Psoas muscle (tissue), 8 donors: Measurements from ENCODE around the gene BANK1. TPM values are rescaled to one million over a fixed set of nuclear protein-coding genes. Genes with fewer than 3 reads are reported as not detected.

Experiments
- ATAC-seq, 4 donors: fragments of 200-7000 bp; cut with Tn5 transposase; one replicate each; pipeline ENCODE4 v1.9.1; 2020; ENCODE audit warnings: moderate library complexity in 3 of 4, mild to moderate bottlenecking in 2 of 4
- DNase-seq, 2 donors: peaks; one replicate each; pipeline ENCODE4 v3.0.0-alpha.2; 2020
- H3K27ac ChIP-seq: fragments of 200-600 bp; one replicate; pipeline ENCODE4 v1.8.0; 2022
- H3K27me3 ChIP-seq, 3 donors: fragments of 200-600 bp in 1 of 3; one replicate each; pipeline versions ENCODE4 v1.6.1 to v1.8.0; 2013 to 2022; ENCODE audit warnings: low read length in 2 of 3, mild to moderate bottlenecking in 2 of 3, moderate library complexity in 1 of 3; ENCODE audit not compliant: insufficient read depth in 3 of 3
- H3K36me3 ChIP-seq, 2 donors: fragments of 200-600 bp in 1 of 2; one replicate each; pipeline versions ENCODE4 v1.6.1 to v1.8.0; 2013 to 2022; ENCODE audit warnings: low read depth in 1 of 2, mild to moderate bottlenecking in 1 of 2, moderate library complexity in 1 of 2; ENCODE audit not compliant: insufficient read depth in 1 of 2
- H3K4me1 ChIP-seq: fragments of 200-600 bp; one replicate; pipeline ENCODE4 v1.8.0; 2022
- H3K4me3 ChIP-seq: fragments of 200-600 bp; one replicate; pipeline ENCODE4 v1.8.0; 2022; ENCODE audit warnings: mild to moderate bottlenecking
- H3K9me3 ChIP-seq: fragments of 200-600 bp; one replicate; pipeline ENCODE4 v1.8.0; 2022
- WGBS, 3 donors: extraction: QIAGEN DNeasy Blood & Tissue Kit; methylation state at CpG; one replicate each; pipeline versions ENCODE4 v1.1.6 to v1.1.7; 2013; 5-methylcytosine and 5-hydroxymethylcytosine counted together
- intact Hi-C, 2 donors: fragments of 100-400 bp; cut with DNase I; formaldehyde crosslinking; loops; one replicate each; pipeline versions ENCODE4 v1.11.0 to v1.14.2; 2022
- polyA plus RNA-seq, 3 donors: library from polyadenylated mRNA; stranded (reverse); fragments of 200-250 nt; gene quantifications; one replicate each; pipeline ENCODE4 v1.2.3, GENCODE V29; 2013
- total RNA-seq, 4 donors: library from RNA; stranded (reverse); fragmentation: NEBNext Ultra II Directional in 2 of 4; extraction: Animal tissue kit (Norgen Biotek cat#: 25700) in 2 of 4; gene quantifications; one replicate each; pipeline versions ENCODE4 v1.2.1 to v1.2.4, GENCODE V29; 2021 to 2023
- TF ChIP-seq, protein P1 (sequence below): fragments of 200-600 bp; IDR thresholded peaks from one replicate; pipeline ENCODE4 v1.8.0; 2022; ENCODE audit warnings: antibody characterized with exemption
- donor health status: healthy with polysubstance abuse.
- donor health status: DM: no; HTN: no; CAD: no; lungs with moderate emphysema.
- donor health status: Bipolar disorder and iron deficiency.
- donor health status: healthy.
- donor health status: DM: yes; HTN: yes; CAD: no.
- donor health status: DM: no; HTN: no; CAD: no.
- donor health status: DM: no; HTN: no; CAD: no.
- donor health status: DM: yes; HTN: yes; CAD: no.

The BANK1 gene
- total and polyA plus RNA-seq, 7 donors: 0.07 to 0.55 (median 0.17) TPM

DNA sequence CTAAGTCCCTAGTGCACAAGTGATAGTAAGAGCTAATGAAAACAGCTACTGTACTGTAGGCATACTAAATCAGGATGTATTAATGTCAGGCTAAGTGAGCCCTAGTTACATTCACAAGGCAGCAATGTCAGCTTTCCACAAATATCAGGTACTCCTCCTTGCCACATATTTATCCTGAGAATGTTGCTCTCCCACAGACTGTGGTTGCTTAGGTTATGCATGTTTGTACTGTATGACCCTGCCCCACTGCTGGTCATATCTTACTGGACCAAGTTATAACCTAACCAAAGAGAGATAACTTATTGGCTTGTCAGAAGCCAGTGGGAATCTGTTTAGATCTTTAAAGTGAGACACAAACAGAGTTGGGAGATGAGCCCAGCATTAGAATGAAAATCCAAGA, 313.7 kb downstream of the BANK1 start:
- Histone ChIP-seq H3K27ac (no peak overlapping the region), H3K4me3 (no peak overlapping the region), H3K27me3 (no peaks in the 10 kb centered on the region), H3K9me3 (peaks cover 20% of the 10 kb centered on the region), H3K4me1 (no peaks in the 10 kb centered on the region), H3K36me3 (no peaks in the 10 kb centered on the region)
- intact Hi-C loops: no loop called here
- TF ChIP-seq, protein P1, sequence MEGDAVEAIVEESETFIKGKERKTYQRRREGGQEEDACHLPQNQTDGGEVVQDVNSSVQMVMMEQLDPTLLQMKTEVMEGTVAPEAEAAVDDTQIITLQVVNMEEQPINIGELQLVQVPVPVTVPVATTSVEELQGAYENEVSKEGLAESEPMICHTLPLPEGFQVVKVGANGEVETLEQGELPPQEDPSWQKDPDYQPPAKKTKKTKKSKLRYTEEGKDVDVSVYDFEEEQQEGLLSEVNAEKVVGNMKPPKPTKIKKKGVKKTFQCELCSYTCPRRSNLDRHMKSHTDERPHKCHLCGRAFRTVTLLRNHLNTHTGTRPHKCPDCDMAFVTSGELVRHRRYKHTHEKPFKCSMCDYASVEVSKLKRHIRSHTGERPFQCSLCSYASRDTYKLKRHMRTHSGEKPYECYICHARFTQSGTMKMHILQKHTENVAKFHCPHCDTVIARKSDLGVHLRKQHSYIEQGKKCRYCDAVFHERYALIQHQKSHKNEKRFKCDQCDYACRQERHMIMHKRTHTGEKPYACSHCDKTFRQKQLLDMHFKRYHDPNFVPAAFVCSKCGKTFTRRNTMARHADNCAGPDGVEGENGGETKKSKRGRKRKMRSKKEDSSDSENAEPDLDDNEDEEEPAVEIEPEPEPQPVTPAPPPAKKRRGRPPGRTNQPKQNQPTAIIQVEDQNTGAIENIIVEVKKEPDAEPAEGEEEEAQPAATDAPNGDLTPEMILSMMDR: no peak
- ATAC-seq (no peak), DNase-seq (no peak)

DNA sequence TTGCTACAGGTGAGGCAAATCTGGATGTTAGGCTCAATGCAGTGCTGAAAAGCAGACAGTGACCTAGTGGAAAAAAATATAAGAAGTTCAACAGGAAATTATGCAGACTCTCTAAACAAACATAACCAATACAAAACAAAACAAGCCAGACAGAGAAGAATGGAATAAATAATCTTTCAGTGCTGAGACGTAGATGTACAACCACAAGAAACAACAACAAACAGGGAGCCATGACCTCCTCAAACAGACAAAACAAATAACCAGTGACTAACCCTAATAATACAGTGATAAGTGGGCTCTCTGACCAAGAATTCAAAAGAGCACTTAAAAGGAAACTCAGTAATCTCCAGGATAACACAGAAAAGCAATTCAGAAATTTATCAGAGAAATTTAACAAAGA, 315.5 kb downstream of the BANK1 start:
- H3K27ac ChIP-seq: no peak overlapping the region
- intact Hi-C loops: no loop called here
- ATAC-seq: no peak
- no peaks in the 10 kb centered on the region for H3K27me3 ChIP-seq
- WGBS, 3 donors: 64 to 73% (median 65%) methylated on average over 1 of the region's 1 CpG
- H3K9me3 ChIP-seq: peaks cover 20% of the 10 kb centered on the region
- TF ChIP-seq, protein P1: no peak
- DNase-seq: no peak
- H3K4me3 ChIP-seq: no peak overlapping the region
- no peaks in the 10 kb centered on the region for H3K36me3 ChIP-seq
- H3K4me1 ChIP-seq: no peaks in the 10 kb centered on the region

DNA sequence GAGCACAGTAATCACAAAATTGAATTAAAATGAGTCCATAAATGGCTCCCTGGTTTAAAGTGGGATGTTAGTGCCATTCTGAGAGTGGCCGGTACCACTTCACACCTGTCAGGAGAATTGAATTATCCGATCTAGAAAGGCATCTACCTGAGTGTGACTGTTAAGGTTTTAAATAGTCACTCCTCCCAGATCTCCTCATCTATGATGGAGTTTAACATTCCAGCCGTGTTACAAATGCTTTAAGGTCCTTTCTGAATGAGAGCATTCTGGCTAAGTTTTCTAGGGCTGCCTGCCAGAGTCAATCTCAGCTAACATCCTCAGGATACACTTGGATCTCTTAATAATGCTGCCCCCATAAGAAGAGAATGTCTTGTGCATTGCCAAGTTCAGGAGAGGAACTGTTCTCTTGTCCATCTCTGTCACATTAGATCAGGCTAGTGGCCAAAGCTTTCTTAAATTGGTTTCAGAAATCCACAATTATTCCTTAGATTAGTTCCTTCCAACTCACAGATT, 323.6 kb downstream of the BANK1 start:
- intact Hi-C loops: no loop called here
- ATAC-seq: no peak
- Histone ChIP-seq H3K27me3 (no peaks in the 10 kb centered on the region), H3K9me3 (no peaks in the 10 kb centered on the region), H3K4me3 (no peak overlapping the region), H3K36me3 (no peaks in the 10 kb centered on the region), H3K27ac (no peak overlapping the region), H3K4me1 (no peaks in the 10 kb centered on the region)
- WGBS, 3 donors: 60 to 66% (median 64%) methylated on average over 3 of the region's 3 CpGs
- TF ChIP-seq, protein P1: no peak
- no peak for DNase-seq

DNA sequence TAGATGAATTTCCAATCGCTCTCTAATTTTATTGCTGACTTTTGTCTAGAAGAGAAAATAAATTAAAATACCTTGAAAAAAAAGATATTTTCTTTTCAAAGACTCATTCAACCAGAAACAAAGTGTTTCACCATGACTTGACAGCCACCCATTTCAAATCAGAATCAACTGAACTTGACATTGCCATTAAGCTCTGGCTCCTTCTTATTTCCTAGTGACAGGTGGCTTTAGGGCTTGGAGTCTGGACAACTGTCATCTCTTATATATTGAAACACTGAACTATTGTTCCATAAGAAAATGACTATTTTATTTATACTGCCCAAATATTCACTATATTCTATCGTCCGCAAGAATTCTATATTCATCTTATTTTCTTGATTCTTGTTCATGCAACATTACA, 325.6 kb downstream of the BANK1 start:
- 90 to 92% (median 90%) methylated on average over 3 of the region's 3 CpGs for WGBS, 3 donors
- H3K27me3 ChIP-seq: no peaks in the 10 kb centered on the region
- no peak overlapping the region for H3K27ac ChIP-seq
- DNase-seq (no peak), ATAC-seq (no peak)
- H3K4me3 ChIP-seq: no peak overlapping the region
- peaks cover 4% of the 10 kb centered on the region for H3K9me3 ChIP-seq
- H3K36me3 ChIP-seq: no peaks in the 10 kb centered on the region
- intact Hi-C loops: no loop called here
- H3K4me1 ChIP-seq: no peaks in the 10 kb centered on the region
- TF ChIP-seq, protein P1: no peak

DNA sequence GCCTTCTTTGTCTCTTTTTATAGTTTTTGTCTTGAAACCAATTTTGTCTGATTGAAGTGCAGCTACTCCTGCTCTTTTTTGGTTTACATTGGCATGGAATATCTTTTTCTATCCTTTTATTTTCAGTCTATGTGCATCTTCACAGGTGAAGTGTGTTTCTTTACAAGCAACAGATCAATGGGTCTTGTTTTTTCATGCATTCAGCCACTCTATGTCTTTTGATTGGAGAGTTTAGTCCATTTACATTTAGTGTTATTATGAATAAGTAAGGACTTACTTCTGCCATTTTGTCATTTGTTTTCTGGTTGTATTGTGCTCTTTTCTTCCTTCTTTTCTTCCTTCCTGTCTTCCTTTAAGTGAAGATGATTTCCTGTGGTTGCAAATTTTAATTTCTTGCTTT, 330.3 kb downstream of the BANK1 start:
- H3K4me3 ChIP-seq: no peak overlapping the region
- no peaks in the 10 kb centered on the region for H3K36me3 ChIP-seq
- TF ChIP-seq, protein P1: no peak
- intact Hi-C loops: no loop called here
- H3K9me3 ChIP-seq: peaks cover 11% of the 10 kb centered on the region
- no peaks in the 10 kb centered on the region for H3K4me1 ChIP-seq
- no peak for ATAC-seq
- H3K27me3 ChIP-seq: no peaks in the 10 kb centered on the region
- H3K27ac ChIP-seq: no peak overlapping the region
- DNase-seq: no peak
